Kidney (tissue), 14 donors: ENCODE results near the gene COL6A2. TPM values are rescaled to one million over a fixed set of nuclear protein-coding genes. Genes with fewer than 3 reads are reported as not detected.
A peak's percentile ranks its signal among the peaks of the same experiment; 100 is the strongest.

Experiments
- DNase-seq, 5 donors: peaks; one replicate each; pipeline ENCODE4 v3.0.0-alpha.2; 2013 to 2020
- FAIRE-seq: peaks from 2 replicates; lab custom pipeline; 2012; peaks lifted over from hg19 to GRCh38; lab: Jason Lieb, UNC
- H3K27ac ChIP-seq, 2 donors: one replicate each; pipeline ENCODE4 v1.7.0; 2013; ENCODE audit warnings: low read depth in 2 of 2, low read length in 2 of 2, inconsistent platforms in 1 of 2
- H3K27me3 ChIP-seq: one replicate; pipeline ENCODE4 v1.7.1; 2013; ENCODE audit warnings: low read length, inconsistent platforms; ENCODE audit not compliant: control insufficient read depth, insufficient read depth
- H3K36me3 ChIP-seq, 3 donors: one replicate each; pipeline versions ENCODE4 v1.7.0 to v1.7.1; 2013; ENCODE audit warnings: low read length in 3 of 3, control low read depth in 1 of 3, inconsistent platforms in 1 of 3; ENCODE audit not compliant: insufficient read depth in 3 of 3, control insufficient read depth in 2 of 3
- H3K4me1 ChIP-seq, 3 donors: one replicate each; pipeline versions ENCODE4 v1.7.0 to v1.7.1; 2013; ENCODE audit warnings: low read length in 3 of 3, inconsistent platforms in 1 of 3, low read depth in 1 of 3; ENCODE audit not compliant: control insufficient read depth in 2 of 3, insufficient read depth in 2 of 3
- H3K4me3 ChIP-seq, 3 donors: one replicate each; pipeline versions ENCODE4 v1.7.0 to v1.8.1; 2013; ENCODE audit warnings: low read length in 3 of 3, control low read depth in 1 of 3, inconsistent platforms in 1 of 3
- H3K9ac ChIP-seq, 3 donors: one replicate each; pipeline versions ENCODE4 v1.7.0 to v1.7.1; 2013; ENCODE audit warnings: low read length in 3 of 3, control low read depth in 1 of 3, inconsistent platforms in 1 of 3
- H3K9me3 ChIP-seq, 3 donors: one replicate each; pipeline versions ENCODE4 v1.7.0 to v1.7.1; 2013; ENCODE audit warnings: low read length in 3 of 3, control low read depth in 1 of 3, inconsistent platforms in 1 of 3; ENCODE audit not compliant: control insufficient read depth in 2 of 3, insufficient read depth in 1 of 3
- CTCF ChIP-seq: IDR thresholded peaks from 3 replicates; pipeline ENCODE4 v1.5.1; 2012; ENCODE audit warnings: mild to moderate bottlenecking, moderate library complexity, borderline replicate concordance; ENCODE audit not compliant: insufficient read depth; ENCODE audit errors: extremely low read depth
- intact Hi-C: fragments of 100-400 bp; cut with DNase I; formaldehyde crosslinking; loops from one replicate; pipeline ENCODE4 v1.11.1; 2022
- polyA plus RNA-seq: library from polyadenylated mRNA; stranded (reverse); fragments of 350-450 nt; fragmentation: Illumina TruSeq; extraction: RNeasy Lipid Tissue Mini Kit (QIAGEN cat#74804); gene quantifications from one replicate; pipeline ENCODE4 v1.2.3, GENCODE V29; 2014; ENCODE audit warnings: low read depth, low replicate concordance; ENCODE audit not compliant: insufficient read depth
- total RNA-seq: library from RNA; stranded (reverse); fragmentation: NEBNext Ultra II Directional; extraction: Animal tissue kit (Norgen Biotek cat#: 25700); gene quantifications from one replicate; pipeline ENCODE4 v1.2.1, GENCODE V29; 2021
- donor health status: control.
- donor health status: control.
- donor health status: control.
- donor health status: control.
- donor health status: control.
- donor health status: DM: yes; HTN: yes; CAD: no.
- donor health status: Normal renal cell carcinoma (clear cell type).

Gene COL6A2
- total and polyA plus RNA-seq, 2 donors from 2014 or later: 52.4 to 174 TPM

- Histone ChIP-seq H3K9ac (no peak overlapping the region), H3K9me3 (peaks cover 0 to 9% (median 2%) of the 10 kb centered on the region in 3 donors), H3K27me3 (no peaks in the 10 kb centered on the region), H3K4me3 (no peak overlapping the region), H3K27ac (no peak overlapping the region), H3K36me3 (no peaks in the 10 kb centered on the region), H3K4me1 (peaks cover 0 to 13% (median 0%) of the 10 kb centered on the region in 3 donors)
- intact Hi-C loops: no loop called here
- FAIRE-seq (no peak), DNase-seq (peak in 1 of 5 donors; percentile 14)
- TF ChIP-seq CTCF: no peak
These were observed 34.7 kb upstream of the COL6A2 start for GRCh38 chr21:46063227-46063626.

GRCh38 chr21:46063734-46064680 lies 33.9 kb upstream of the COL6A2 start:
- no peak for TF ChIP-seq CTCF
- H3K4me1 ChIP-seq: peaks cover 0 to 13% (median 0%) of the 10 kb centered on the region in 3 donors
- H3K27me3 ChIP-seq: no peaks in the 10 kb centered on the region
- no peaks in the 10 kb centered on the region for H3K36me3 ChIP-seq
- no peak overlapping the region for H3K27ac ChIP-seq
- H3K9ac ChIP-seq: no peak overlapping the region
- DNase-seq (peak in 1 of 5 donors; percentile 47), FAIRE-seq (no peak)
- intact Hi-C loops: no loop called here
- H3K9me3 ChIP-seq: peaks cover 0 to 9% (median 2%) of the 10 kb centered on the region in 3 donors
- no peak overlapping the region for H3K4me3 ChIP-seq

GRCh38 chr21:46064870-46065214 lies 33.1 kb upstream of the COL6A2 start:
- Histone ChIP-seq H3K27me3 (no peaks in the 10 kb centered on the region), H3K36me3 (no peaks in the 10 kb centered on the region), H3K4me1 (peaks cover 0 to 13% (median 0%) of the 10 kb centered on the region in 3 donors), H3K9me3 (peaks cover 0 to 9% (median 2%) of the 10 kb centered on the region in 3 donors), H3K9ac (no peak overlapping the region), H3K27ac (no peak overlapping the region), H3K4me3 (no peak overlapping the region)
- TF ChIP-seq CTCF: no peak
- DNase-seq (peak in 1 of 5 donors; percentile 52), FAIRE-seq (no peak)
- intact Hi-C loops: no loop called here
